HCT116 (cell line): ENCODE data around the gene AKR1A1.

ENCODE experiments used
- EZH2 ChIP-seq: fragments of 200-600 bp; sonication (generic); IDR thresholded peaks from 2 replicates; pipeline ENCODE4 v1.6.1; 2017; ENCODE audit warnings: antibody characterized with exemption, mixed run types
- EZH2phosphoT487 ChIP-seq: fragments of 200-600 bp; IDR thresholded peaks from 2 replicates; pipeline ENCODE4 v1.6.1; 2018; ENCODE audit warnings: antibody characterized with exemption, borderline replicate concordance
- JUND ChIP-seq: IDR thresholded peaks from 2 replicates; pipeline ENCODE4 v1.6.1; 2012
- POLR2A ChIP-seq: IDR thresholded peaks from 2 replicates; pipeline ENCODE4 v1.7.0; 2011; ENCODE audit warnings: borderline replicate concordance; ENCODE audit not compliant: insufficient read depth, insufficient read length; ENCODE audit errors: extremely low read depth
- POLR2AphosphoS5 ChIP-seq: IDR thresholded peaks from 2 replicates; pipeline ENCODE4 v1.6.1; 2011; ENCODE audit warnings: mild to moderate bottlenecking, low read depth, low read length, moderate library complexity
- RAD21 ChIP-seq: IDR thresholded peaks from 2 replicates; pipeline ENCODE4 v1.6.1; 2012; ENCODE audit warnings: low read depth, mild to moderate bottlenecking
- REST ChIP-seq: IDR thresholded peaks from 2 replicates; pipeline ENCODE4 v1.6.1; 2012; ENCODE audit warnings: low read depth
- SIN3A ChIP-seq: IDR thresholded peaks from 2 replicates; pipeline ENCODE4 v1.6.1; 2012; ENCODE audit warnings: low read depth
- SP1 ChIP-seq: IDR thresholded peaks from 2 replicates; pipeline ENCODE4 v1.6.1; 2012; ENCODE audit warnings: low read depth
- SRF ChIP-seq: IDR thresholded peaks from 2 replicates; pipeline ENCODE4 v1.6.1; 2012; ENCODE audit warnings: low read depth
- YY1 ChIP-seq: IDR thresholded peaks from 2 replicates; pipeline ENCODE4 v1.6.1; 2011; ENCODE audit warnings: low read length, low read depth, moderate library complexity, mild to moderate bottlenecking; ENCODE audit not compliant: insufficient replicate concordance; ENCODE audit errors: extremely low read depth
- ZNF274 ChIP-seq: fragments of 200-500 bp; sonication (Bioruptor generic); IDR thresholded peaks from 2 replicates; pipeline ENCODE4 v1.6.1; 2014; ENCODE audit warnings: mild to moderate bottlenecking, low read depth, low read length, inconsistent platforms
- TF ChIP-seq, protein P1 (sequence below), 3 experiments: fragments of 200-600 bp in 1 of 3; sonication (generic) in 1 of 3; IDR thresholded peaks in 2 of 3; conservative IDR thresholded peaks in 1 of 3; 2 replicates each; pipeline ENCODE4 v1.5.1; 2012 to 2017; ENCODE audit warnings: low read depth in 2 of 3, low read length in 2 of 3, antibody characterized with exemption in 1 of 3, borderline replicate concordance in 1 of 3, control low read depth in 1 of 3, mild to moderate bottlenecking in 1 of 3, mixed read lengths in 1 of 3, mixed run types in 1 of 3, moderate library complexity in 1 of 3; ENCODE audit not compliant: insufficient read depth in 1 of 3
- TF ChIP-seq, protein P2 (sequence below): IDR thresholded peaks from 2 replicates; pipeline ENCODE4 v1.6.1; 2012

GRCh38 chr1:45604239-45604638 lies 53.6 kb downstream of the AKR1A1 start:
- TF ChIP-seq POLR2A (no peak), EZH2 (no peak), RAD21 (no peak), YY1 (no peak), REST (no peak), JUND (no peak), POLR2AphosphoS5 (no peak), EZH2phosphoT487 (no peak), ZNF274 (no peak), SP1 (no peak), SRF (no peak), SIN3A (no peak)
- TF ChIP-seq, protein P1, sequence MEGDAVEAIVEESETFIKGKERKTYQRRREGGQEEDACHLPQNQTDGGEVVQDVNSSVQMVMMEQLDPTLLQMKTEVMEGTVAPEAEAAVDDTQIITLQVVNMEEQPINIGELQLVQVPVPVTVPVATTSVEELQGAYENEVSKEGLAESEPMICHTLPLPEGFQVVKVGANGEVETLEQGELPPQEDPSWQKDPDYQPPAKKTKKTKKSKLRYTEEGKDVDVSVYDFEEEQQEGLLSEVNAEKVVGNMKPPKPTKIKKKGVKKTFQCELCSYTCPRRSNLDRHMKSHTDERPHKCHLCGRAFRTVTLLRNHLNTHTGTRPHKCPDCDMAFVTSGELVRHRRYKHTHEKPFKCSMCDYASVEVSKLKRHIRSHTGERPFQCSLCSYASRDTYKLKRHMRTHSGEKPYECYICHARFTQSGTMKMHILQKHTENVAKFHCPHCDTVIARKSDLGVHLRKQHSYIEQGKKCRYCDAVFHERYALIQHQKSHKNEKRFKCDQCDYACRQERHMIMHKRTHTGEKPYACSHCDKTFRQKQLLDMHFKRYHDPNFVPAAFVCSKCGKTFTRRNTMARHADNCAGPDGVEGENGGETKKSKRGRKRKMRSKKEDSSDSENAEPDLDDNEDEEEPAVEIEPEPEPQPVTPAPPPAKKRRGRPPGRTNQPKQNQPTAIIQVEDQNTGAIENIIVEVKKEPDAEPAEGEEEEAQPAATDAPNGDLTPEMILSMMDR (IDR thresholded peaks at IDR 0.05 in 2 of 3, conservative IDR thresholded peaks at IDR 0.05 in 1 of 3; ENCODE audit: borderline replicate concordance in 1 of 3, insufficient read depth in 1 of 3, low read depth in 2 of 3, low read length in 2 of 3): no peak
- TF ChIP-seq, protein P2, sequence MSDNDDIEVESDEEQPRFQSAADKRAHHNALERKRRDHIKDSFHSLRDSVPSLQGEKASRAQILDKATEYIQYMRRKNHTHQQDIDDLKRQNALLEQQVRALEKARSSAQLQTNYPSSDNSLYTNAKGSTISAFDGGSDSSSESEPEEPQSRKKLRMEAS: no peak
